Uterus (tissue), 2 donors: ENCODE data around the gene ATP5ME.

Experiments
- CTCF ChIP-seq, 4 experiments: fragments of 200-600 bp in 2 of 4; fragments of 450-650 bp in 2 of 4; sonication (generic) in 2 of 4; IDR thresholded peaks; one replicate each; pipeline ENCODE4 v1.5.1; 2016 to 2019; ENCODE audit warnings: antibody characterized with exemption in 4 of 4, mild to moderate bottlenecking in 2 of 4, moderate library complexity in 1 of 4
- POLR2A ChIP-seq, 2 donors: fragments of 450-650 bp; IDR thresholded peaks; one replicate each; pipeline ENCODE4 v1.6.1; 2016; ENCODE audit warnings: antibody characterized with exemption in 2 of 2, mild to moderate bottlenecking in 1 of 2, moderate library complexity in 1 of 2

- TF ChIP-seq CTCF (IDR thresholded peaks at IDR 0.05) (no peak), POLR2A (IDR thresholded peaks at IDR 0.05) (no peak)
Observed at GRCh38 chr4:710916-711315, 36.8 kb upstream of the ATP5ME start.
